PFSK-1 (cell line): Measurements from ENCODE around the gene ACKR4.

Experiments used
- REST ChIP-seq, 2 experiments: IDR thresholded peaks; 2 replicates each; pipeline versions ENCODE4 v1.6.1 to v1.8.0; 2011 to 2012; ENCODE audit warnings: low read depth in 2 of 2, low read length in 2 of 2, control low read depth in 1 of 2, inconsistent platforms in 1 of 2, mild to moderate bottlenecking in 1 of 2, moderate library complexity in 1 of 2; ENCODE audit not compliant: insufficient read depth in 1 of 2
- SIN3A ChIP-seq: IDR thresholded peaks from 2 replicates; pipeline ENCODE4 v1.6.1; 2012; ENCODE audit warnings: mild to moderate bottlenecking, low read length, moderate library complexity, borderline replicate concordance; ENCODE audit not compliant: insufficient read depth
- TAF1 ChIP-seq: IDR thresholded peaks from 2 replicates; pipeline ENCODE4 v1.6.1; 2012; ENCODE audit warnings: low read length, control low read depth, borderline replicate concordance; ENCODE audit not compliant: insufficient read depth

GRCh38 chr3:132594498-132594897 is 2.6 kb upstream of the ACKR4 start:
- TF ChIP-seq SIN3A, result no peak
- no peak for TF ChIP-seq REST (IDR thresholded peaks at IDR 0.05; ENCODE audit: insufficient read depth in 1 of 2, low read depth in 2 of 2, low read length in 2 of 2)
- no peak for TF ChIP-seq TAF1
